VCaP (cell line): ENCODE data around the gene APMAP.

ENCODE experiments used
- H3K27ac ChIP-seq: fragments of 450-650 bp; 2 replicates; pipeline ENCODE4 v1.5.1; 2017
- TF ChIP-seq, protein P1 (sequence below): fragments of 450-650 bp; conservative IDR thresholded peaks from 2 replicates; pipeline ENCODE4 v1.5.1; 2017; ENCODE audit warnings: mild to moderate bottlenecking, moderate library complexity

APMAP gene

DNA sequence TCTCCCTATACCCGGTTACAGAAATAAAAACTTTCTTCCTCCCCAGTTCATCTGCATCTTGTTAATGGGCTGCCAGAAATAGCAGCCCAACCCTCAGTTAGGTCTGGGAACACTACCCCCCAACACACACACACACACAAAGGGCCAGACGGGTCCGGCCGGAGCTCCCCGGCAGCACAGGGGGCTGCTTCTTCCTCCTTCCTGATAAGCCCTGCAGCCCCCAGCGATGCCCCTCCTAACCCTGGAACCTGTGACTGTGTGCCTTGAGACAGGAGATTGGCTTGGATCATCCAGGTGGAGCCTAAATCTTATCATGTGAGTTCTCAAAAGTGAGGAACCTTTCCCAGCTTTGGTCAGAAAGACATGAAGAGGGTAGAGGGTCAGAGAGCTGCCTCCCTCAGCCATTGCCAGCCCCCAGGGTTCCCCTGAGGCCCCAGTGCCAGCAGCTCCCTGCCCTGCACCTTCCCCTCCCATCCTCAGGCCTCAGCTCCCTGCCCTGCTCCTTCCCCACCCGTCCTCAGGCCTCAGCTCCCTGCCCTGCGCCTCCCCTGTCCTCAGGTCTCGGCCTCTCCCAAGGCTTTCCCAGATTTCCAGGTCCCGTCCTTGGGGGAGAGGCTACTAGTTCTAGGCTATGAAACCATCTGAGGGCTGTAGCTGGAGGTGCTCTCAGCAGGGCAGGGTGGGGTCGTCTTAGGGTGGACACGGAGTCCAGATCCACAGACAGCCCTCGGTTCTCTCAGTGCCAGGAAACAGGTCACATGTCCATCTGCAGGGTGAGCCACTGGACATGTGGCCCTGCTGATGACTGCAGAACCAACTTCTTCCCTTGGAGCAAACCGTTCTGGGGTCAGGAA, 77.9 kb downstream of the APMAP start:
- no peak overlapping the region for H3K27ac ChIP-seq

DNA sequence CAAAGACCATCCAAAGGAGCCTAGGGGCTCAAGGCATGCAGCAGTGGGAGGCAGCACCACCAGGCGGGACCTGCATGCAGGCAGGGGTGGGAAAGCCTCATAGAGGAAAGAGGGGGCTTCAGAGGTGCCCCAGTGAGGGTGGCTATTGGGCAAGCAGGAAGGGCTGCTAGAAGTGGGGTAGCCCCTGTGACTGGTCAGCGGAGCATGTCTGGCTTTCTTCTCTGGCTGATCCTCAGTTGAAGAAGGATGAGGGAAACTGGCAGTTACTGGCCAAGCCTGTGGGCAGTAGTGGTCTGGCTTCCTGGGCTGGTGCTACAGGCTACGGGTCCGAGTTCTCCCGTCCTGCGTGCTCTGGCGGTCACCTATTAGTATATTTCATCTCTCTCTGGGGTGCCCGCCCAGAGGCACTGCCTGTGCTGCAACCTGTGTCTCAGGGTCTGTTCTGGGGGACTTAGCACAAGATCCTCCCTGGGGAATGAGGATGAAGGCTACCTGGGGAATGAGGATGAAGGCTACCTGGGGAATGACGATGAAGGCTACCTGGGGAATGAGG, 79.4 kb downstream of the APMAP start:
- no peak overlapping the region for H3K27ac ChIP-seq
- TF ChIP-seq, protein P1, sequence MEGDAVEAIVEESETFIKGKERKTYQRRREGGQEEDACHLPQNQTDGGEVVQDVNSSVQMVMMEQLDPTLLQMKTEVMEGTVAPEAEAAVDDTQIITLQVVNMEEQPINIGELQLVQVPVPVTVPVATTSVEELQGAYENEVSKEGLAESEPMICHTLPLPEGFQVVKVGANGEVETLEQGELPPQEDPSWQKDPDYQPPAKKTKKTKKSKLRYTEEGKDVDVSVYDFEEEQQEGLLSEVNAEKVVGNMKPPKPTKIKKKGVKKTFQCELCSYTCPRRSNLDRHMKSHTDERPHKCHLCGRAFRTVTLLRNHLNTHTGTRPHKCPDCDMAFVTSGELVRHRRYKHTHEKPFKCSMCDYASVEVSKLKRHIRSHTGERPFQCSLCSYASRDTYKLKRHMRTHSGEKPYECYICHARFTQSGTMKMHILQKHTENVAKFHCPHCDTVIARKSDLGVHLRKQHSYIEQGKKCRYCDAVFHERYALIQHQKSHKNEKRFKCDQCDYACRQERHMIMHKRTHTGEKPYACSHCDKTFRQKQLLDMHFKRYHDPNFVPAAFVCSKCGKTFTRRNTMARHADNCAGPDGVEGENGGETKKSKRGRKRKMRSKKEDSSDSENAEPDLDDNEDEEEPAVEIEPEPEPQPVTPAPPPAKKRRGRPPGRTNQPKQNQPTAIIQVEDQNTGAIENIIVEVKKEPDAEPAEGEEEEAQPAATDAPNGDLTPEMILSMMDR = no peak

More for the DNA sequence above, 77.9 kb downstream of the APMAP start:
- TF ChIP-seq, protein P1 = no peak
